NCI-H187 (cell line): ENCODE measurements around the gene NBEA.

Source experiments
- DNase-seq, 2 experiments: peaks; one replicate each; lab custom pipeline; 2025; lab: John Stamatoyannopoulos, UW

NBEA gene

GRCh38 chr13:35501661-35502235 lies 559.7 kb downstream of the NBEA start:
- no peak for DNase-seq

- DNase-seq = no peak
Measured at GRCh38 chr13:35502456-35502855, 560.4 kb downstream of the NBEA start.

GRCh38 chr13:35512271-35512920 lies 570.3 kb downstream of the NBEA start:
- no peak for DNase-seq

GRCh38 chr13:35514061-35514477 lies 572.0 kb downstream of the NBEA start:
- DNase-seq = no peak

GRCh38 chr13:35514801-35515502 lies 572.9 kb downstream of the NBEA start:
- DNase-seq = no peak

- no peak for DNase-seq
Measured at GRCh38 chr13:35518337-35518946, 576.4 kb downstream of the NBEA start.

- no peak for DNase-seq
Measured at GRCh38 chr13:35524171-35524570, 582.1 kb downstream of the NBEA start.

- no peak for DNase-seq
Measured at GRCh38 chr13:35526577-35526976, 584.5 kb downstream of the NBEA start.

- DNase-seq = no peak
Measured at GRCh38 chr13:35527451-35527850, 585.4 kb downstream of the NBEA start.

- DNase-seq = no peak
Measured at GRCh38 chr13:35530147-35530546, 588.1 kb downstream of the NBEA start.

GRCh38 chr13:35530581-35530980 lies 588.5 kb downstream of the NBEA start:
- no peak for DNase-seq

- no peak for DNase-seq
Measured at GRCh38 chr13:35531526-35531925, 589.5 kb downstream of the NBEA start.

- no peak for DNase-seq
Measured at GRCh38 chr13:35534343-35534742, 592.3 kb downstream of the NBEA start.

GRCh38 chr13:35548790-35549189 lies 606.7 kb downstream of the NBEA start:
- no peak for DNase-seq

- no peak for DNase-seq
Measured at GRCh38 chr13:35549481-35549880, 607.4 kb downstream of the NBEA start.

GRCh38 chr13:35552172-35552844 lies 610.2 kb downstream of the NBEA start:
- no peak for DNase-seq

- no peak for DNase-seq
Measured at GRCh38 chr13:35554972-35555623, 613.0 kb downstream of the NBEA start.

GRCh38 chr13:35557475-35557874 lies 615.4 kb downstream of the NBEA start:
- no peak for DNase-seq

GRCh38 chr13:35561540-35561939 lies 619.5 kb downstream of the NBEA start:
- no peak for DNase-seq

- no peak for DNase-seq
Measured at GRCh38 chr13:35565273-35565672, 623.2 kb downstream of the NBEA start.

GRCh38 chr13:35566340-35566739 lies 624.3 kb downstream of the NBEA start:
- DNase-seq = no peak
